Panc1 (cell line): ENCODE measurements around the gene ENO4. TPM values are rescaled to one million over a fixed set of nuclear protein-coding genes. Genes with fewer than 3 reads are reported as not detected.

Experiments used
- ATAC-seq: fragments of 200-7000 bp; cut with Tn5 transposase; 2 replicates; pipeline ENCODE4 v1.9.1; 2020; ENCODE audit warnings: mild to moderate bottlenecking, moderate library complexity
- BruUV-seq: library from RNA; stranded (reverse); fragments of 400-500 nt; replicated peaks from 2 replicates; lab custom pipeline; 2021; lab: Mats Ljungman, UMichigan
- CTCF ChIA-PET: fragments of 300-600 bp; sonication (Branson Sonifier 250); formaldehyde crosslinking; loops from one replicate; lab custom pipeline; 2022; ENCODE audit warnings: antibody characterized with exemption; lab: Charles Lee
- POLR2A ChIA-PET: fragments of 300-600 bp; sonication (Branson Sonifier 250); formaldehyde crosslinking; loops from one replicate; lab custom pipeline; 2022; ENCODE audit warnings: antibody characterized with exemption; lab: Charles Lee
- DNase-seq: peaks from one replicate; pipeline ENCODE4 v3.0.0-alpha.2; 2010; ENCODE audit warnings: low read depth, low spot score
- H3K27ac ChIP-seq: 2 replicates; pipeline ENCODE4 v1.5.1; 2011; ENCODE audit warnings: mild to moderate bottlenecking, low read length, inconsistent platforms
- H3K27me3 ChIP-seq: fragments of 200-500 bp; sonication (Bioruptor generic); 2 replicates; pipeline ENCODE4 v1.6.0; 2014; ENCODE audit warnings: low read length, inconsistent platforms; ENCODE audit not compliant: control insufficient read depth, insufficient read depth
- H3K36me3 ChIP-seq: fragments of 200-500 bp; sonication (Bioruptor generic); 2 replicates; pipeline ENCODE4 v1.5.1; 2014; ENCODE audit warnings: inconsistent platforms, mild to moderate bottlenecking, low read length, moderate library complexity; ENCODE audit not compliant: control insufficient read depth, insufficient read depth
- H3K4me1 ChIP-seq: 2 replicates; pipeline ENCODE4 v1.5.1; 2011; ENCODE audit warnings: inconsistent platforms, mild to moderate bottlenecking, low read length, moderate library complexity; ENCODE audit not compliant: control insufficient read depth, insufficient read depth
- H3K4me3 ChIP-seq, 2 experiments: 2 replicates each; pipeline ENCODE4 v1.5.1; 2011 to 2012; ENCODE audit warnings: low read depth in 2 of 2, low read length in 2 of 2, mild to moderate bottlenecking in 2 of 2, inconsistent platforms in 1 of 2, moderate library complexity in 1 of 2
- H3K9me3 ChIP-seq: fragments of 200-500 bp; sonication (Bioruptor generic); 2 replicates; pipeline ENCODE4 v1.5.1; 2014; ENCODE audit warnings: low read depth, mild to moderate bottlenecking, inconsistent platforms, low read length, moderate library complexity; ENCODE audit not compliant: control insufficient read depth, insufficient read depth
- POLR2AphosphoS5 ChIP-seq: IDR thresholded peaks from 2 replicates; pipeline ENCODE4 v1.6.1; 2012; ENCODE audit warnings: mild to moderate bottlenecking, low read depth, low read length, moderate library complexity
- SIN3A ChIP-seq: IDR thresholded peaks from 2 replicates; pipeline ENCODE4 v1.6.1; 2012; ENCODE audit warnings: low read depth, mild to moderate bottlenecking, low read length, moderate library complexity, borderline replicate concordance; ENCODE audit not compliant: insufficient read depth
- TCF7L2 ChIP-seq: IDR thresholded peaks from 2 replicates; pipeline ENCODE4 v1.6.1; 2011; ENCODE audit warnings: mild to moderate bottlenecking, low read depth, low read length, inconsistent platforms
- in situ Hi-C: cut with HindIII; loops from 2 replicates; pipeline ENCODE4 v1.10.0; 2016; ENCODE audit warnings: low sequenced_read_pairs, low pct_unique_long_range_greater_than_20kb
- intact Hi-C: fragments of 100-400 bp; cut with micrococcal nuclease; formaldehyde crosslinking; loops from one replicate; pipeline ENCODE4 v1.10.0; 2022; ENCODE audit not compliant: unreplicated experiment
- total RNA-seq: library from RNA; stranded (reverse); gene quantifications from one replicate; pipeline ENCODE4 v1.2.1, GENCODE V29; 2021; ENCODE audit not compliant: unreplicated experiment
- TF ChIP-seq, protein P1 (sequence below): fragments of 450-650 bp; IDR thresholded peaks from 2 replicates; pipeline ENCODE4 v1.5.1; 2017; ENCODE audit warnings: mild to moderate bottlenecking
- TF ChIP-seq, protein P2 (sequence below), 2 experiments: IDR thresholded peaks; 2 replicates each; pipeline ENCODE4 v1.6.1; 2011 to 2012; ENCODE audit warnings: low read depth in 2 of 2, control low read depth in 1 of 2, low read length in 1 of 2, mild to moderate bottlenecking in 1 of 2, moderate library complexity in 1 of 2; ENCODE audit not compliant: insufficient read depth in 1 of 2

The ENO4 gene
- total RNA-seq, 1 experiment from 2014 or later: 0.15 TPM

DNA sequence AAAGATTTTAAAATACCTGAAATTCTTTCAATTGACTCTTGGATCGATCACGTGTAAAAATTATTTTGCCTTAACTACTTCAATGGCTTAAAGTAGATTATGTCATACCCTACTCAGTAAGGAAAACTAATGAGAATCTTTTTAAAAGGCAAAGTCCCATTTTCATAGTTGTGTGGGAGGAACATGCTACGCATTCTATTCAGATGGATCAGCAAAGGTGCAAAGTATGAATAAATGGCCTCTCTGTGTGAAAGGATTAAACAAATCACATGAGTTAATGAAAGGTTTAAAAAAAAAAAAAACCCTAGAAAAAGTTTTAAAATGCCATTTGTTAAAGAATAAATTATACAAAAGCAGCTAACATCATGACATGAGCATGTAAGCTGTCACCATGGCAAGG, 77.1 kb downstream of the ENO4 start:
- TF ChIP-seq, protein P1, sequence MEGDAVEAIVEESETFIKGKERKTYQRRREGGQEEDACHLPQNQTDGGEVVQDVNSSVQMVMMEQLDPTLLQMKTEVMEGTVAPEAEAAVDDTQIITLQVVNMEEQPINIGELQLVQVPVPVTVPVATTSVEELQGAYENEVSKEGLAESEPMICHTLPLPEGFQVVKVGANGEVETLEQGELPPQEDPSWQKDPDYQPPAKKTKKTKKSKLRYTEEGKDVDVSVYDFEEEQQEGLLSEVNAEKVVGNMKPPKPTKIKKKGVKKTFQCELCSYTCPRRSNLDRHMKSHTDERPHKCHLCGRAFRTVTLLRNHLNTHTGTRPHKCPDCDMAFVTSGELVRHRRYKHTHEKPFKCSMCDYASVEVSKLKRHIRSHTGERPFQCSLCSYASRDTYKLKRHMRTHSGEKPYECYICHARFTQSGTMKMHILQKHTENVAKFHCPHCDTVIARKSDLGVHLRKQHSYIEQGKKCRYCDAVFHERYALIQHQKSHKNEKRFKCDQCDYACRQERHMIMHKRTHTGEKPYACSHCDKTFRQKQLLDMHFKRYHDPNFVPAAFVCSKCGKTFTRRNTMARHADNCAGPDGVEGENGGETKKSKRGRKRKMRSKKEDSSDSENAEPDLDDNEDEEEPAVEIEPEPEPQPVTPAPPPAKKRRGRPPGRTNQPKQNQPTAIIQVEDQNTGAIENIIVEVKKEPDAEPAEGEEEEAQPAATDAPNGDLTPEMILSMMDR: no peak
- TF ChIP-seq POLR2AphosphoS5 (no peak), TCF7L2 (no peak), SIN3A (no peak)
- TF ChIP-seq, protein P2, sequence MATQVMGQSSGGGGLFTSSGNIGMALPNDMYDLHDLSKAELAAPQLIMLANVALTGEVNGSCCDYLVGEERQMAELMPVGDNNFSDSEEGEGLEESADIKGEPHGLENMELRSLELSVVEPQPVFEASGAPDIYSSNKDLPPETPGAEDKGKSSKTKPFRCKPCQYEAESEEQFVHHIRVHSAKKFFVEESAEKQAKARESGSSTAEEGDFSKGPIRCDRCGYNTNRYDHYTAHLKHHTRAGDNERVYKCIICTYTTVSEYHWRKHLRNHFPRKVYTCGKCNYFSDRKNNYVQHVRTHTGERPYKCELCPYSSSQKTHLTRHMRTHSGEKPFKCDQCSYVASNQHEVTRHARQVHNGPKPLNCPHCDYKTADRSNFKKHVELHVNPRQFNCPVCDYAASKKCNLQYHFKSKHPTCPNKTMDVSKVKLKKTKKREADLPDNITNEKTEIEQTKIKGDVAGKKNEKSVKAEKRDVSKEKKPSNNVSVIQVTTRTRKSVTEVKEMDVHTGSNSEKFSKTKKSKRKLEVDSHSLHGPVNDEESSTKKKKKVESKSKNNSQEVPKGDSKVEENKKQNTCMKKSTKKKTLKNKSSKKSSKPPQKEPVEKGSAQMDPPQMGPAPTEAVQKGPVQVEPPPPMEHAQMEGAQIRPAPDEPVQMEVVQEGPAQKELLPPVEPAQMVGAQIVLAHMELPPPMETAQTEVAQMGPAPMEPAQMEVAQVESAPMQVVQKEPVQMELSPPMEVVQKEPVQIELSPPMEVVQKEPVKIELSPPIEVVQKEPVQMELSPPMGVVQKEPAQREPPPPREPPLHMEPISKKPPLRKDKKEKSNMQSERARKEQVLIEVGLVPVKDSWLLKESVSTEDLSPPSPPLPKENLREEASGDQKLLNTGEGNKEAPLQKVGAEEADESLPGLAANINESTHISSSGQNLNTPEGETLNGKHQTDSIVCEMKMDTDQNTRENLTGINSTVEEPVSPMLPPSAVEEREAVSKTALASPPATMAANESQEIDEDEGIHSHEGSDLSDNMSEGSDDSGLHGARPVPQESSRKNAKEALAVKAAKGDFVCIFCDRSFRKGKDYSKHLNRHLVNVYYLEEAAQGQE (IDR thresholded peaks at IDR 0.05; ENCODE audit: insufficient read depth in 1 of 2, low read depth in 2 of 2, low read length in 1 of 2): no peak
- Histone ChIP-seq H3K27me3 (no peaks in the 10 kb centered on the region), H3K4me3 (no peak overlapping the region), H3K27ac (no peak overlapping the region), H3K9me3 (no peaks in the 10 kb centered on the region), H3K36me3 (peaks cover 34% of the 10 kb centered on the region), H3K4me1 (no peaks in the 10 kb centered on the region)
- intact Hi-C loops: loop anchor here (10.0 kb wide), 1 partner anchor 238 kb away; no protein-coding TSS in a partner anchor
- in situ Hi-C loops: no loop called here
- no TSS peak for BruUV-seq
- ATAC-seq: no peak
- DNase-seq: no peak
- POLR2A ChIA-PET: no interaction called here
- CTCF ChIA-PET: no interaction called here

DNA sequence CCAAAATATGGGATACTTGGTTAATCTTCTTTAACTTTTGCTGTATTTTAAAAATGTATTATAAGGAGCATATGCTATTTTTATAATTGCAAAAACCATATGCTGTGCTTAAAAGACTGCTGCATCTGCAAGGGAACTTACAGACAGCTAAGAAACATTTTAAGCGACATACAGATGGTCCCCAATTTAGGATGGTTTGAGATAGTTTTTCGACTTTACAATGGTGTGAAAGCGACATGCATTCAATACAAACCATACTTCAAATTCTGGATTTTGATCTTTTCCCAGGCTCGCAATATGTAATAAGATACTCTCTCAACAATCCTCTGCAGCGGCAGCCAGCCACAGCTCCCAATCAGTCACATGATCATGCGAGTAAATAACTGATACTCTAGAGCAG, 82.5 kb downstream of the ENO4 start:
- H3K27me3 ChIP-seq: no peaks in the 10 kb centered on the region
- TF ChIP-seq SIN3A (no peak), TCF7L2 (no peak), POLR2AphosphoS5 (no peak)
- TF ChIP-seq, protein P2 (IDR thresholded peaks at IDR 0.05; ENCODE audit: insufficient read depth in 1 of 2, low read depth in 2 of 2, low read length in 1 of 2): no peak
- TF ChIP-seq, protein P1: no peak
- ChIA-PET CTCF (no interaction called here), POLR2A (no interaction called here)
- H3K36me3 ChIP-seq: peaks cover 16% of the 10 kb centered on the region
- no peak overlapping the region for H3K4me3 ChIP-seq
- H3K4me1 ChIP-seq: no peaks in the 10 kb centered on the region
- DNase-seq: no peak
- intact Hi-C loops (no loop called here), in situ Hi-C loops (no loop called here)
- H3K9me3 ChIP-seq: no peaks in the 10 kb centered on the region
- ATAC-seq: no peak
- H3K27ac ChIP-seq: no peak overlapping the region
- no TSS peak for BruUV-seq

Other genes starting within 250 kb of the ENO4 start
- 0.72 TPM for gene PNLIPRP2, start 228.5 kb upstream of the ENO4 start, total RNA-seq
- 7.7 TPM for gene HSPA12A, start 106.9 kb upstream of the ENO4 start, total RNA-seq
- 67.8 TPM for gene SHTN1, start 155.7 kb downstream of the ENO4 start, total RNA-seq